Mesenchymal stem cell (in vitro differentiated cells and primary cell): ENCODE data around the gene KRTAP9-7. TPM values are rescaled to one million over a fixed set of nuclear protein-coding genes. Genes with fewer than 3 reads are reported as not detected.
"Not testable (repeated sequence)": the region's sequence is repeated elsewhere in the genome, so short reads cannot be mapped to it uniquely, and the experiment has no call there.

ENCODE experiments used
- DNase-seq: peaks from one replicate; pipeline ENCODE4 v3.0.0-alpha.2; 2013
- H2AFZ ChIP-seq: one replicate; pipeline ENCODE4 v1.6.1; 2013; ENCODE audit warnings: low read depth, mild to moderate bottlenecking, control low read depth, inconsistent platforms, low read length, moderate library complexity
- H2AK5ac ChIP-seq: 2 replicates; pipeline ENCODE4 v1.6.1; 2013; ENCODE audit warnings: low read length, moderate library complexity, mild to moderate bottlenecking, inconsistent platforms; ENCODE audit not compliant: severe bottlenecking
- H2BK120ac ChIP-seq: one replicate; pipeline ENCODE4 v1.6.1; 2013; ENCODE audit warnings: low read depth, mild to moderate bottlenecking, inconsistent platforms, low read length, moderate library complexity
- H2BK12ac ChIP-seq, 2 experiments: one replicate each; pipeline ENCODE4 v1.6.1; 2013; ENCODE audit warnings: inconsistent platforms in 2 of 2, low read length in 2 of 2, mild to moderate bottlenecking in 2 of 2, moderate library complexity in 2 of 2, control low read depth in 1 of 2
- H2BK15ac ChIP-seq: one replicate; pipeline ENCODE4 v1.6.1; 2013; ENCODE audit warnings: mild to moderate bottlenecking, low read depth, inconsistent platforms; ENCODE audit not compliant: poor library complexity, severe bottlenecking
- H2BK5ac ChIP-seq: 2 replicates; pipeline ENCODE4 v1.6.1; 2013; ENCODE audit warnings: low read depth, mild to moderate bottlenecking, low read length, control low read depth, inconsistent platforms; ENCODE audit not compliant: poor library complexity, severe bottlenecking
- H3K14ac ChIP-seq, 2 experiments: one replicate each; pipeline ENCODE4 v1.6.1; 2013; ENCODE audit warnings: inconsistent platforms in 2 of 2, low read length in 2 of 2, control low read depth in 1 of 2, mild to moderate bottlenecking in 1 of 2, moderate library complexity in 1 of 2
- H3K18ac ChIP-seq, 2 experiments: one replicate each; pipeline ENCODE4 v1.6.1; 2013; ENCODE audit warnings: inconsistent platforms in 2 of 2, low read length in 2 of 2, control low read depth in 1 of 2, low read depth in 1 of 2, mild to moderate bottlenecking in 1 of 2
- H3K23ac ChIP-seq, 2 experiments: one replicate each; pipeline ENCODE4 v1.6.1; 2013; ENCODE audit warnings: inconsistent platforms in 2 of 2, low read length in 2 of 2, mild to moderate bottlenecking in 2 of 2, moderate library complexity in 2 of 2, control low read depth in 1 of 2
- H3K27ac ChIP-seq: 2 replicates; pipeline ENCODE4 v1.5.1; 2013; ENCODE audit warnings: mild to moderate bottlenecking, moderate library complexity, low read length, control low read depth, inconsistent platforms; ENCODE audit not compliant: poor library complexity, severe bottlenecking
- H3K27me3 ChIP-seq, 2 experiments: 2 replicates each; pipeline versions ENCODE4 v1.6.1 to v1.7.0; 2013; ENCODE audit warnings: low read length in 2 of 2, mild to moderate bottlenecking in 2 of 2, moderate library complexity in 2 of 2, control low read depth in 1 of 2, inconsistent platforms in 1 of 2; ENCODE audit not compliant: control insufficient read depth in 1 of 2, insufficient read depth in 1 of 2
- H3K36me3 ChIP-seq, 2 experiments: 2 replicates each; pipeline versions ENCODE4 v1.6.1 to v1.7.0; 2013; ENCODE audit warnings: low read length in 2 of 2, control low read depth in 1 of 2, inconsistent platforms in 1 of 2, low read depth in 1 of 2, mild to moderate bottlenecking in 1 of 2; ENCODE audit not compliant: insufficient read depth in 2 of 2, control insufficient read depth in 1 of 2
- H3K4ac ChIP-seq, 2 experiments: one replicate each; pipeline ENCODE4 v1.6.1; 2013; ENCODE audit warnings: inconsistent platforms in 2 of 2, low read length in 2 of 2, mild to moderate bottlenecking in 2 of 2, moderate library complexity in 2 of 2, control low read depth in 1 of 2, low read depth in 1 of 2
- H3K4me1 ChIP-seq: 2 replicates; pipeline ENCODE4 v1.6.1; 2013; ENCODE audit warnings: low read depth, low read length, control low read depth; ENCODE audit not compliant: control insufficient read depth, insufficient read depth
- H3K4me2 ChIP-seq: 2 replicates; pipeline ENCODE4 v1.6.1; 2013; ENCODE audit warnings: low read length, mild to moderate bottlenecking, inconsistent platforms; ENCODE audit not compliant: poor library complexity, severe bottlenecking
- H3K4me3 ChIP-seq, 2 experiments: 2 replicates each; pipeline versions ENCODE4 v1.5.1 to v1.7.0; 2013; ENCODE audit warnings: low read length in 2 of 2, mild to moderate bottlenecking in 2 of 2, control low read depth in 1 of 2, low read depth in 1 of 2; ENCODE audit not compliant: insufficient read depth in 1 of 2
- H3K79me1 ChIP-seq: replicated peaks from 2 replicates; pipeline ENCODE4 v1.6.1; 2013; ENCODE audit warnings: mild to moderate bottlenecking, control low read depth, low read length, inconsistent platforms; ENCODE audit not compliant: poor library complexity, severe bottlenecking
- H3K9ac ChIP-seq: 2 replicates; pipeline ENCODE4 v1.7.0; 2013; ENCODE audit warnings: mild to moderate bottlenecking, low read length, moderate library complexity
- H3K9me3 ChIP-seq: 2 replicates; pipeline ENCODE4 v1.7.0; 2013; ENCODE audit warnings: mild to moderate bottlenecking, low read length; ENCODE audit not compliant: control insufficient read depth
- H4K8ac ChIP-seq: one replicate; pipeline ENCODE4 v1.6.1; 2013; ENCODE audit warnings: inconsistent platforms, mild to moderate bottlenecking, low read length, moderate library complexity
- H4K91ac ChIP-seq: one replicate; pipeline ENCODE4 v1.6.1; 2013; ENCODE audit warnings: mild to moderate bottlenecking, low read length, inconsistent platforms
- WGBS: methylation state at CpG from one replicate; pipeline ENCODE4 v1.1.7; 2013; ENCODE audit warnings: mixed read lengths; 5-methylcytosine and 5-hydroxymethylcytosine counted together
- polyA plus RNA-seq, 2 experiments: library from polyadenylated mRNA; stranded (reverse); fragments of 200-250 nt; gene quantifications; one replicate each; pipeline ENCODE4 v1.2.3, GENCODE V29; 2013

Gene KRTAP9-7
- polyA plus RNA-seq (2013, experiment 1 of 2), result not detected
- not detected for polyA plus RNA-seq (2013, experiment 2 of 2)

- not testable (repeated sequence) for H2BK15ac ChIP-seq, DNase-seq, H3K23ac ChIP-seq, H3K9me3 ChIP-seq, H4K91ac ChIP-seq, H2BK5ac ChIP-seq, H3K79me1 ChIP-seq, H3K9ac ChIP-seq, H2BK120ac ChIP-seq, H3K18ac ChIP-seq, H3K4ac ChIP-seq, H2AFZ ChIP-seq, H3K4me3 ChIP-seq, H3K36me3 ChIP-seq, H2AK5ac ChIP-seq, H3K4me2 ChIP-seq, H3K4me1 ChIP-seq, H3K27ac ChIP-seq, H3K27me3 ChIP-seq, H2BK12ac ChIP-seq
- Histone ChIP-seq H4K8ac (peak within 1 kb of the TSS; percentile 29), H3K14ac (peak within 1 kb of the TSS in 1 of 2 experiments; percentile 2)
- WGBS, result 75% methylated on average over 3 of the region's 3 CpGs
These were observed at the start of gene KRTAP9-7 for GRCh38 chr17:41275648-41276190. Gene KRTAP9-7, plus strand, starts transcription at chr17:41275698. Its CDS starts 0 bp downstream, at chr17:41275698.

- H3K4me2 ChIP-seq, result no peak overlapping the region
- no peaks in the 10 kb centered on the region for H3K79me1 ChIP-seq
- DNase-seq, result no peak
- no peak overlapping the region for H2BK12ac ChIP-seq
- H4K91ac ChIP-seq, result no peak overlapping the region
- H3K36me3 ChIP-seq, result no peaks in the 10 kb centered on the region
- H2AK5ac ChIP-seq, result no peak overlapping the region
- no peaks in the 10 kb centered on the region for H3K27me3 ChIP-seq
- H2BK5ac ChIP-seq, result no peak overlapping the region
- H3K4me1 ChIP-seq, result no peaks in the 10 kb centered on the region
- no peak overlapping the region for H3K4me3 ChIP-seq
- no peak overlapping the region for H3K27ac ChIP-seq
- H4K8ac ChIP-seq, result no peak overlapping the region
- 98% methylated on average over 5 of the region's 6 CpGs for WGBS
- H3K9me3 ChIP-seq, result no peaks in the 10 kb centered on the region
- H2BK120ac ChIP-seq, result no peak overlapping the region
- no peak overlapping the region for H2BK15ac ChIP-seq
- H3K23ac ChIP-seq, result no peak overlapping the region
- no peak overlapping the region for H3K9ac ChIP-seq
- no peak overlapping the region for H2AFZ ChIP-seq
- H3K4ac ChIP-seq, result no peak overlapping the region
- no peak overlapping the region for H3K18ac ChIP-seq
- H3K14ac ChIP-seq, result no peak overlapping the region
These were observed 49.4 kb upstream of the KRTAP9-7 start for GRCh38 chr17:41226051-41226450.

- H3K9me3 ChIP-seq, H3K23ac ChIP-seq, H3K4me1 ChIP-seq, H2BK120ac ChIP-seq, H3K4me2 ChIP-seq, H2BK15ac ChIP-seq, H2BK5ac ChIP-seq, H3K36me3 ChIP-seq, H3K9ac ChIP-seq, H3K27ac ChIP-seq, H3K18ac ChIP-seq, H3K4me3 ChIP-seq, H3K27me3 ChIP-seq, H4K8ac ChIP-seq, H3K14ac ChIP-seq, H2AFZ ChIP-seq, H3K4ac ChIP-seq, H2AK5ac ChIP-seq, DNase-seq, H3K79me1 ChIP-seq, H2BK12ac ChIP-seq, H4K91ac ChIP-seq: not testable (repeated sequence)
- WGBS, result 66% methylated on average over 2 of the region's 4 CpGs
These were observed 48.9 kb upstream of the KRTAP9-7 start, which contains the start of gene KRTAP9-2 for GRCh38 chr17:41226598-41227095. Gene KRTAP9-2, plus strand, starts transcription at chr17:41226648. Its CDS starts 7 bp downstream, at chr17:41226655.

GRCh38 chr17:41230094-41230493 is 45.4 kb upstream of the KRTAP9-7 start:
- H3K36me3 ChIP-seq, result no peaks in the 10 kb centered on the region
- no peak overlapping the region for H3K18ac ChIP-seq

More at GRCh38 chr17:41230094-41230493, 45.4 kb upstream of the KRTAP9-7 start:
- Histone ChIP-seq H4K8ac (no peak overlapping the region), H2BK120ac (no peak overlapping the region), H4K91ac (no peak overlapping the region), H3K4ac (no peak overlapping the region), H3K4me3 (no peak overlapping the region), H3K79me1 (no peaks in the 10 kb centered on the region), H3K23ac (no peak overlapping the region), H3K27me3 (peaks cover 0 to 8% of the 10 kb centered on the region in 2 experiments), H3K9me3 (no peaks in the 10 kb centered on the region), H2AFZ (no peak overlapping the region), H3K9ac (no peak overlapping the region), H3K4me2 (no peak overlapping the region), H3K27ac (no peak overlapping the region), H3K14ac (no peak overlapping the region), H3K4me1 (peaks cover 4% of the 10 kb centered on the region), H2AK5ac (no peak overlapping the region), H2BK5ac (no peak overlapping the region), H2BK12ac (no peak overlapping the region), H2BK15ac (no peak overlapping the region)
- DNase-seq, result no peak
